ENCODE data around the gene SRRM5. TPM values are rescaled to one million over a fixed set of nuclear protein-coding genes. Genes with fewer than 3 reads are reported as not detected.

Gene SRRM5
- total and polyA plus RNA-seq, 2 of the 13 experiments (the other 11 are each of a cell fraction or from before 2014, with no cell fraction given) = 0.11 to 0.16 TPM

DNA sequence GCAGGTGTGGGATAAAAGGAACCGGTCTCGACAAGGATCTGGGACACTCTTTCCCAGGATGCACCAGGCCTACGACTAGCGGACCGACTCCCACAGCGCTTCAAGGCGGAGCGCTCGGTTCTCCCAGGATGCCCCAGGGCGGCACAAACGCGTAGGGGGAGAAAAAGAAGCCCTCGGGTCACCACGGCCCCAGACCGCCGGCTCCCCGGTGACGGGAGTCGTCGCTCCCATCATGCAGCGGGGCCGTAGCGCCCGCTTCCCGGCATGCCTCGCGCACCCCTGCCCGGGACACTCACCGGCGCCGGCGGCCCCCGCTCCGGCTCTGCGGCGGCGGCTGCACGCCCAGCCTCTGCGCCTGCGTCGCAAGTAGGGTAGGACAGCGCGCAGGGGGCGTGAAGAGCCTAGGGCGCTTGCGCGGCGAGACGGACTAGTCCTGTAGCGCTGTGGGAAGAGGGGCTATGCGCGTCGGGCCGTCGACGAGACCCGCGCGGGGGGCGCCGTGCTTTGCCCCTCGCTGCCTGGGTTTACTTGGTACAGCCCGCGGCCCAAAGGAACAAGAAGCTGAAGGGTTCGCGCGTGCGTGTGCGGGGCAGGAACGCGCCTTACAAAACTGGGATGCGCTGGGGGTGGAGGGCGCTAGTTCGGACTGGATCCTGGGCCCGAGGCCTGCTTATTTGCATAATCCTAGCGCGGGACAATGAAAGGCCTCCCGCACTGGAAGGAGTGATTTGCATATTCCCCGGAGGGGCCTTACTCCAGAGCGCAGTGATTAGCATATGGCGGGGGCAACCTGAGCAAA lies 7.6 kb downstream of the SRRM5 start, which contains the start of gene ZNF428 (continued):
- TF ChIP-seq, protein P1, sequence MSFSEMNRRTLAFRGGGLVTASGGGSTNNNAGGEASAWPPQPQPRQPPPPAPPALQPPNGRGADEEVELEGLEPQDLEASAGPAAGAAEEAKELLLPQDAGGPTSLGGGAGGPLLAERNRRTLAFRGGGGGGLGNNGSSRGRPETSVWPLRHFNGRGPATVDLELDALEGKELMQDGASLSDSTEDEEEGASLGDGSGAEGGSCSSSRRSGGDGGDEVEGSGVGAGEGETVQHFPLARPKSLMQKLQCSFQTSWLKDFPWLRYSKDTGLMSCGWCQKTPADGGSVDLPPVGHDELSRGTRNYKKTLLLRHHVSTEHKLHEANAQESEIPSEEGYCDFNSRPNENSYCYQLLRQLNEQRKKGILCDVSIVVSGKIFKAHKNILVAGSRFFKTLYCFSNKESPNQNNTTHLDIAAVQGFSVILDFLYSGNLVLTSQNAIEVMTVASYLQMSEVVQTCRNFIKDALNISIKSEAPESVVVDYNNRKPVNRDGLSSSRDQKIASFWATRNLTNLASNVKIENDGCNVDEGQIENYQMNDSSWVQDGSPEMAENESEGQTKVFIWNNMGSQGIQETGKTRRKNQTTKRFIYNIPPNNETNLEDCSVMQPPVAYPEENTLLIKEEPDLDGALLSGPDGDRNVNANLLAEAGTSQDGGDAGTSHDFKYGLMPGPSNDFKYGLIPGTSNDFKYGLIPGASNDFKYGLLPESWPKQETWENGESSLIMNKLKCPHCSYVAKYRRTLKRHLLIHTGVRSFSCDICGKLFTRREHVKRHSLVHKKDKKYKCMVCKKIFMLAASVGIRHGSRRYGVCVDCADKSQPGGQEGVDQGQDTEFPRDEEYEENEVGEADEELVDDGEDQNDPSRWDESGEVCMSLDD (CRISPR knock-in tag; IDR thresholded peaks at IDR 0.05; ENCODE audit: borderline replicate concordance) = peak; percentile 62; the same call in 1 of the 2 replicates
- no peak for TF ChIP-seq ZNF644 (CRISPR knock-in tag; IDR thresholded peaks at IDR 0.05; ENCODE audit: low read depth)
- 0 out of 2 replicates have a peak, but pooled peaks have one; percentile 22 for TF ChIP-seq FOXM1 (CRISPR knock-in tag; IDR thresholded peaks at IDR 0.05)
- no peak for TF ChIP-seq JARID2 (CRISPR knock-in tag; IDR thresholded peaks at IDR 0.05; ENCODE audit: insufficient replicate concordance)
- no peak for TF ChIP-seq ZNF24 (IDR thresholded peaks at IDR 0.05)
- TF ChIP-seq ZNF367 (CRISPR knock-in tag; IDR thresholded peaks at IDR 0.05; ENCODE audit: borderline replicate concordance) = no peak; the same call in 1 of the 2 replicates
- peak; percentile 83; the same call in 1 of the 2 replicates for TF ChIP-seq ZNF619 (CRISPR knock-in tag; IDR thresholded peaks at IDR 0.05)
- peak; percentile 82; the same call in 1 of the 2 replicates for TF ChIP-seq AHR (CRISPR knock-in tag; IDR thresholded peaks at IDR 0.05)
- no peak for TF ChIP-seq SYNCRIP (IDR thresholded peaks at IDR 0.05; ENCODE audit: insufficient read depth, low read depth, low read length)
- TF ChIP-seq, protein P2, sequence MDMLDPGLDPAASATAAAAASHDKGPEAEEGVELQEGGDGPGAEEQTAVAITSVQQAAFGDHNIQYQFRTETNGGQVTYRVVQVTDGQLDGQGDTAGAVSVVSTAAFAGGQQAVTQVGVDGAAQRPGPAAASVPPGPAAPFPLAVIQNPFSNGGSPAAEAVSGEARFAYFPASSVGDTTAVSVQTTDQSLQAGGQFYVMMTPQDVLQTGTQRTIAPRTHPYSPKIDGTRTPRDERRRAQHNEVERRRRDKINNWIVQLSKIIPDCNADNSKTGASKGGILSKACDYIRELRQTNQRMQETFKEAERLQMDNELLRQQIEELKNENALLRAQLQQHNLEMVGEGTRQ (IDR thresholded peaks at IDR 0.05; ENCODE audit: low read depth, low read length) = no peak
- TF ChIP-seq, protein P2 (CRISPR knock-in tag; IDR thresholded peaks at IDR 0.05; ENCODE audit: borderline replicate concordance) = no peak; the same call in 1 of the 2 replicates
- TF ChIP-seq, protein P3, sequence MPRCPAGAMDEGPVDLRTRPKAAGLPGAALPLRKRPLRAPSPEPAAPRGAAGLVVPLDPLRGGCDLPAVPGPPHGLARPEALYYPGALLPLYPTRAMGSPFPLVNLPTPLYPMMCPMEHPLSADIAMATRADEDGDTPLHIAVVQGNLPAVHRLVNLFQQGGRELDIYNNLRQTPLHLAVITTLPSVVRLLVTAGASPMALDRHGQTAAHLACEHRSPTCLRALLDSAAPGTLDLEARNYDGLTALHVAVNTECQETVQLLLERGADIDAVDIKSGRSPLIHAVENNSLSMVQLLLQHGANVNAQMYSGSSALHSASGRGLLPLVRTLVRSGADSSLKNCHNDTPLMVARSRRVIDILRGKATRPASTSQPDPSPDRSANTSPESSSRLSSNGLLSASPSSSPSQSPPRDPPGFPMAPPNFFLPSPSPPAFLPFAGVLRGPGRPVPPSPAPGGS (CRISPR knock-in tag; IDR thresholded peaks at IDR 0.05) = peak; percentile 73; the same call in 1 of the 2 replicates
- TF ChIP-seq ZNF839 (CRISPR knock-in tag; IDR thresholded peaks at IDR 0.05; ENCODE audit: borderline replicate concordance) = peak; percentile 96
- no peak for TF ChIP-seq PHB2 (IDR thresholded peaks at IDR 0.05; ENCODE audit: partially characterized antibody)
- TF ChIP-seq JUN (CRISPR knock-in tag; IDR thresholded peaks at IDR 0.05) = 0 out of 2 replicates have a peak, but pooled peaks have one; percentile 27
- TF ChIP-seq, protein P4, sequence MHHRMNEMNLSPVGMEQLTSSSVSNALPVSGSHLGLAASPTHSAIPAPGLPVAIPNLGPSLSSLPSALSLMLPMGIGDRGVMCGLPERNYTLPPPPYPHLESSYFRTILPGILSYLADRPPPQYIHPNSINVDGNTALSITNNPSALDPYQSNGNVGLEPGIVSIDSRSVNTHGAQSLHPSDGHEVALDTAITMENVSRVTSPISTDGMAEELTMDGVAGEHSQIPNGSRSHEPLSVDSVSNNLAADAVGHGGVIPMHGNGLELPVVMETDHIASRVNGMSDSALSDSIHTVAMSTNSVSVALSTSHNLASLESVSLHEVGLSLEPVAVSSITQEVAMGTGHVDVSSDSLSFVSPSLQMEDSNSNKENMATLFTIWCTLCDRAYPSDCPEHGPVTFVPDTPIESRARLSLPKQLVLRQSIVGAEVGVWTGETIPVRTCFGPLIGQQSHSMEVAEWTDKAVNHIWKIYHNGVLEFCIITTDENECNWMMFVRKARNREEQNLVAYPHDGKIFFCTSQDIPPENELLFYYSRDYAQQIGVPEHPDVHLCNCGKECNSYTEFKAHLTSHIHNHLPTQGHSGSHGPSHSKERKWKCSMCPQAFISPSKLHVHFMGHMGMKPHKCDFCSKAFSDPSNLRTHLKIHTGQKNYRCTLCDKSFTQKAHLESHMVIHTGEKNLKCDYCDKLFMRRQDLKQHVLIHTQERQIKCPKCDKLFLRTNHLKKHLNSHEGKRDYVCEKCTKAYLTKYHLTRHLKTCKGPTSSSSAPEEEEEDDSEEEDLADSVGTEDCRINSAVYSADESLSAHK (CRISPR knock-in tag; IDR thresholded peaks at IDR 0.05; ENCODE audit: borderline replicate concordance) = no peak
- TF ChIP-seq ZIK1 (CRISPR knock-in tag; IDR thresholded peaks at IDR 0.05; ENCODE audit: borderline replicate concordance, low read depth) = peak; percentile 79; the same call in 1 of the 2 replicates
- 0 out of 2 replicates have a peak, but pooled peaks have one; percentile 78 for TF ChIP-seq ZNF383 (CRISPR knock-in tag; IDR thresholded peaks at IDR 0.05; ENCODE audit: borderline replicate concordance)

All from HepG2 (cell line).